ENCODE data around the gene LCE3B. TPM values are rescaled to one million over a fixed set of nuclear protein-coding genes. Genes with fewer than 3 reads are reported as not detected.
"Not testable (repeated sequence)": the region's sequence is repeated elsewhere in the genome, so short reads cannot be mapped to it uniquely, and the experiment has no call there.

LCE3B gene
- total RNA-seq: not detected

- WGBS, 2 donors: 77 to 100% methylated on average over 1 of the region's 1 CpG
Measured at GRCh38 chr1:152613511-152613910, at the start of gene LCE3B. Gene LCE3B, plus strand, starts transcription at chr1:152613811. Its CDS starts 0 bp downstream, at chr1:152613811.

GRCh38 chr1:152565115-152565514 lies 48.5 kb upstream of the LCE3B start:
- Histone ChIP-seq H3K4me3 (no peak overlapping the region), H3K36me3 (no peaks in the 10 kb centered on the region), H3K4me1 (no peaks in the 10 kb centered on the region), H3K27me3 (no peaks in the 10 kb centered on the region), H3K27ac (no peak overlapping the region), H3K9me3 (peaks cover 0 to 14% (median 2%) of the 10 kb centered on the region in 4 donors)
- 64 to 68% methylated on average over 2 of the region's 2 CpGs for WGBS, 2 donors
- DNase-seq (ENCODE audit: low spot score in 2 of 2): no peak
- TF ChIP-seq POLR2A (IDR thresholded peaks at IDR 0.05): no peak
- no peak for TF ChIP-seq EP300 (IDR thresholded peaks at IDR 0.05)
- TF ChIP-seq CTCF (IDR thresholded peaks at IDR 0.05): no peak

More at GRCh38 chr1:152613511-152613910, at the start of gene LCE3B:
- TF ChIP-seq CTCF (IDR thresholded peaks at IDR 0.05) (no peak), POLR2A (IDR thresholded peaks at IDR 0.05) (no peak), EP300 (IDR thresholded peaks at IDR 0.05) (no peak)
- H3K4me1 ChIP-seq: no peaks in the 10 kb centered on the region
- no peak within 1 kb of the TSS for H3K27ac ChIP-seq
- no peaks in the 10 kb centered on the region for H3K27me3 ChIP-seq
- no peak for DNase-seq (ENCODE audit: low spot score in 2 of 2)
- H3K36me3 ChIP-seq: no peaks in the 10 kb centered on the region
- peaks cover 0 to 14% (median 0%) of the 10 kb centered on the region in 4 donors for H3K9me3 ChIP-seq
- H3K4me3 ChIP-seq: no peak within 1 kb of the TSS

GRCh38 chr1:152565535-152566215 lies 47.9 kb upstream of the LCE3B start:
- WGBS, 2 donors: 71 to 86% methylated on average over 4 to 14 of the region's 14 CpGs
- peaks cover 0 to 14% (median 2%) of the 10 kb centered on the region in 4 donors for H3K9me3 ChIP-seq
- TF ChIP-seq POLR2A (IDR thresholded peaks at IDR 0.05) (no peak), CTCF (IDR thresholded peaks at IDR 0.05) (no peak), EP300 (IDR thresholded peaks at IDR 0.05) (no peak)

GRCh38 chr1:152566681-152567080 lies 46.9 kb upstream of the LCE3B start, which contains the start of gene LCE3E:
Gene LCE3E, minus strand, starts transcription at chr1:152566780. Its CDS starts 572 bp downstream, at chr1:152566208.
- H3K27me3 ChIP-seq: no peaks in the 10 kb centered on the region
- H3K27ac ChIP-seq: no peak within 1 kb of the TSS
- no peaks in the 10 kb centered on the region for H3K36me3 ChIP-seq
- peaks cover 0 to 18% (median 2%) of the 10 kb centered on the region in 4 donors for H3K9me3 ChIP-seq
- DNase-seq (ENCODE audit: low spot score in 2 of 2): no peak
- no peak within 1 kb of the TSS for H3K4me3 ChIP-seq
- H3K4me1 ChIP-seq: no peaks in the 10 kb centered on the region
- TF ChIP-seq EP300 (IDR thresholded peaks at IDR 0.05): no peak
- no peak for TF ChIP-seq POLR2A (IDR thresholded peaks at IDR 0.05)
- TF ChIP-seq CTCF (IDR thresholded peaks at IDR 0.05): no peak
- WGBS, 2 donors: 61 to 71% methylated on average over 1 of the region's 1 CpG

More at GRCh38 chr1:152565535-152566215, 47.9 kb upstream of the LCE3B start:
- no peaks in the 10 kb centered on the region for H3K36me3 ChIP-seq
- H3K4me1 ChIP-seq: no peaks in the 10 kb centered on the region
- H3K4me3 ChIP-seq: no peak overlapping the region
- H3K27ac ChIP-seq: no peak overlapping the region
- no peaks in the 10 kb centered on the region for H3K27me3 ChIP-seq
- no peak for DNase-seq (ENCODE audit: low spot score in 2 of 2)

GRCh38 chr1:152577168-152577567 lies 36.4 kb upstream of the LCE3B start:
- Histone ChIP-seq H3K4me3 (no peak overlapping the region), H3K27ac (no peak overlapping the region), H3K4me1 (no peaks in the 10 kb centered on the region), H3K27me3 (no peaks in the 10 kb centered on the region), H3K36me3 (no peaks in the 10 kb centered on the region), H3K9me3 (peaks cover 0 to 4% (median 0%) of the 10 kb centered on the region in 4 donors)
- DNase-seq (ENCODE audit: low spot score in 2 of 2): no peak
- WGBS, 2 donors: 88 to 91% methylated on average over 2 of the region's 2 CpGs
- TF ChIP-seq CTCF (IDR thresholded peaks at IDR 0.05) (no peak), EP300 (IDR thresholded peaks at IDR 0.05) (no peak), POLR2A (IDR thresholded peaks at IDR 0.05) (no peak)

- 82 to 83% methylated on average over 5 to 7 of the region's 9 CpGs for WGBS, 2 donors
- not testable (repeated sequence) for H3K27me3 ChIP-seq; H3K4me3 ChIP-seq; H3K9me3 ChIP-seq; H3K27ac ChIP-seq; H3K36me3 ChIP-seq; DNase-seq (ENCODE audit: low spot score in 2 of 2); H3K4me1 ChIP-seq
Measured at GRCh38 chr1:152579526-152579925, 34.1 kb upstream of the LCE3B start.

All from tibial nerve (tissue), 4 donors.